Body of pancreas (tissue), 4 donors: ENCODE measurements around the gene AQP2.

ENCODE experiments used
- CTCF ChIP-seq, 7 experiments: fragments of 450-650 bp in 4 of 7; fragments of 200-600 bp in 3 of 7; sonication (generic) in 3 of 7; IDR thresholded peaks; one replicate each; pipeline ENCODE4 v1.5.1; 2016 to 2019; ENCODE audit warnings: antibody characterized with exemption in 7 of 7
- POLR2A ChIP-seq, 3 donors: fragments of 450-650 bp; IDR thresholded peaks; one replicate each; pipeline ENCODE4 v1.6.1; 2016; ENCODE audit warnings: antibody characterized with exemption in 3 of 3, mild to moderate bottlenecking in 2 of 3

- TF ChIP-seq CTCF (IDR thresholded peaks at IDR 0.05) (no peak), POLR2A (IDR thresholded peaks at IDR 0.05) (no peak)
Measured at GRCh38 chr12:49901026-49901425, 49.5 kb upstream of the AQP2 start.
